ENCODE data around the gene NAPA. TPM values are rescaled to one million over a fixed set of nuclear protein-coding genes. Genes with fewer than 3 reads are reported as not detected.

NAPA gene
- total RNA-seq, 1 experiment from 2014 or later, result 80.4 TPM

DNA sequence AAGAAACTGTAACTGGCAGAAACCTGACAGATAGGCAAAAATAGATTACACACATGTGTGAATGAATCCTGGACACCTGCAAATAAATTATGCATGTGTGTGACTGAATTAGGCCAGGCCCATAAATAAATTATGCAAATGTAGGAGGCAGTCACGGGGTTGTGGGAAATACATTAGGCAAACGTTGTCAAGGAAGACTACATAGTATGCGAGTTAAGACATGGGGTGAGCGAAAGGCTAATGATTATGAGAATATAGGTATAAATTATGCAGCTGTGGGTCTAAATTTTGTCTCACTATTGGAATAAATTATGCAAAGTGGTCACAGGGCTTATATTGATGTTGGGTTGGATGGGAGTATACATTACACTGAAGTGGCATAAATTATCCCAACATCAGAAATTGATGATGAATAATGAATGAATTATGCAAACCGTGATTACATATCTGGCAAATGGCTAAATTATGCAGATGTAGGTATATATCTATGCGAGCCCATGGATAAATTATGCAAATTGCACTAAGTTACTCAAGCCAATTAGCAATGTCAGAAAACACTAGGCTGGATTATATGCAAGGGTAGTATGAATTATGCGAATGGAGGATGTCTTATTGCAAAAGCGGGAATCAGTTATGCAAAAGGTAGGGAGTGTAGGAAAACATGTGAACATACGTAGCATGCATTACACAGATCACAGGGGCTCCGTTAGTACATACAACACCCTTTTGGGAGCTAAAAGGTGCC is 50.0 kb downstream of the NAPA start:
- no peak for DNase-seq
- Histone ChIP-seq H2AFZ (no peak overlapping the region), H3K9me3 (ENCODE audit: insufficient read depth, low read depth) (no peaks in the 10 kb centered on the region), H4K20me1 (ENCODE audit: insufficient read depth) (no peaks in the 10 kb centered on the region), H3K9me2 (ENCODE audit: insufficient read depth) (no peaks in the 10 kb centered on the region), H3K27ac (no peak overlapping the region), H3K4me2 (no peak overlapping the region), H3K79me2 (ENCODE audit: low read depth) (no peaks in the 10 kb centered on the region), H3K4me1 (replicated peaks; ENCODE audit: insufficient read depth) (no peaks in the 10 kb centered on the region), H3K36me3 (ENCODE audit: low read depth) (no peaks in the 10 kb centered on the region), H3K27me3 (ENCODE audit: insufficient read depth, low read depth) (peaks cover 95% of the 10 kb centered on the region), H3F3A (ENCODE audit: insufficient read depth, low read depth) (0 out of 2 replicates have a peak, but pooled peaks cover 5% of the 10 kb centered on the region), H3K4me3 (no peak overlapping the region)
- POLR2A ChIA-PET (ENCODE audit: unreplicated experiment), result interaction anchor here (0.6 kb wide), 1 partner anchor 12 kb away, joined by 4 read pairs; no protein-coding TSS in a partner anchor
- CTCF ChIA-PET, result no interaction called here
- TF ChIP-seq, protein P1, sequence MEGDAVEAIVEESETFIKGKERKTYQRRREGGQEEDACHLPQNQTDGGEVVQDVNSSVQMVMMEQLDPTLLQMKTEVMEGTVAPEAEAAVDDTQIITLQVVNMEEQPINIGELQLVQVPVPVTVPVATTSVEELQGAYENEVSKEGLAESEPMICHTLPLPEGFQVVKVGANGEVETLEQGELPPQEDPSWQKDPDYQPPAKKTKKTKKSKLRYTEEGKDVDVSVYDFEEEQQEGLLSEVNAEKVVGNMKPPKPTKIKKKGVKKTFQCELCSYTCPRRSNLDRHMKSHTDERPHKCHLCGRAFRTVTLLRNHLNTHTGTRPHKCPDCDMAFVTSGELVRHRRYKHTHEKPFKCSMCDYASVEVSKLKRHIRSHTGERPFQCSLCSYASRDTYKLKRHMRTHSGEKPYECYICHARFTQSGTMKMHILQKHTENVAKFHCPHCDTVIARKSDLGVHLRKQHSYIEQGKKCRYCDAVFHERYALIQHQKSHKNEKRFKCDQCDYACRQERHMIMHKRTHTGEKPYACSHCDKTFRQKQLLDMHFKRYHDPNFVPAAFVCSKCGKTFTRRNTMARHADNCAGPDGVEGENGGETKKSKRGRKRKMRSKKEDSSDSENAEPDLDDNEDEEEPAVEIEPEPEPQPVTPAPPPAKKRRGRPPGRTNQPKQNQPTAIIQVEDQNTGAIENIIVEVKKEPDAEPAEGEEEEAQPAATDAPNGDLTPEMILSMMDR (conservative IDR thresholded peaks at IDR 0.05), result no peak
- TF ChIP-seq EZH2 (IDR thresholded peaks at IDR 0.05; ENCODE audit: low read depth), result no peak
- intact Hi-C loops (cut with micrococcal nuclease; ENCODE audit: unreplicated experiment), result no loop called here
- no TSS peak for BruUV-seq (replicated peaks)

- TF ChIP-seq EZH2 (IDR thresholded peaks at IDR 0.05; ENCODE audit: low read depth), result no peak
- TF ChIP-seq, protein P1 (conservative IDR thresholded peaks at IDR 0.05), result no peak
- no peaks in the 10 kb centered on the region for H4K20me1 ChIP-seq (ENCODE audit: insufficient read depth)
- H3K4me2 ChIP-seq, result no peak overlapping the region
- H3K4me3 ChIP-seq, result no peak overlapping the region
- H3K9me3 ChIP-seq (ENCODE audit: insufficient read depth, low read depth), result no peaks in the 10 kb centered on the region
- ChIA-PET CTCF (no interaction called here), POLR2A (ENCODE audit: unreplicated experiment) (no interaction called here)
- no peak for DNase-seq
- H3K4me1 ChIP-seq (replicated peaks; ENCODE audit: insufficient read depth), result no peaks in the 10 kb centered on the region
- H3K9me2 ChIP-seq (ENCODE audit: insufficient read depth), result no peaks in the 10 kb centered on the region
- no peaks in the 10 kb centered on the region for H3F3A ChIP-seq (ENCODE audit: insufficient read depth, low read depth)
- intact Hi-C loops (cut with micrococcal nuclease; ENCODE audit: unreplicated experiment), result no loop called here
- no peaks in the 10 kb centered on the region for H3K79me2 ChIP-seq (ENCODE audit: low read depth)
- H3K27ac ChIP-seq, result no peak overlapping the region
- H3K27me3 ChIP-seq (ENCODE audit: insufficient read depth, low read depth), result peaks cover 82% of the 10 kb centered on the region
- H3K36me3 ChIP-seq (ENCODE audit: low read depth), result no peaks in the 10 kb centered on the region
- BruUV-seq (replicated peaks), result no TSS peak
- H2AFZ ChIP-seq, result no peak overlapping the region
Observed at GRCh38 chr19:47461876-47462275, 53.0 kb downstream of the NAPA start.

GRCh38 chr19:47459477-47459876 is 55.4 kb downstream of the NAPA start:
- Histone ChIP-seq H3K36me3 (ENCODE audit: low read depth) (no peaks in the 10 kb centered on the region), H3K79me2 (ENCODE audit: low read depth) (no peaks in the 10 kb centered on the region), H3K27ac (no peak overlapping the region), H3K4me1 (replicated peaks; ENCODE audit: insufficient read depth) (no peaks in the 10 kb centered on the region), H3K4me3 (no peak overlapping the region), H2AFZ (no peak overlapping the region), H3K9me2 (ENCODE audit: insufficient read depth) (no peaks in the 10 kb centered on the region), H3F3A (ENCODE audit: insufficient read depth, low read depth) (no peaks in the 10 kb centered on the region), H4K20me1 (ENCODE audit: insufficient read depth) (no peaks in the 10 kb centered on the region), H3K4me2 (no peak overlapping the region), H3K27me3 (ENCODE audit: insufficient read depth, low read depth) (peaks cover 81% of the 10 kb centered on the region), H3K9me3 (ENCODE audit: insufficient read depth, low read depth) (peaks cover 8% of the 10 kb centered on the region; the same call in 1 of the 2 replicates)
- ChIA-PET POLR2A (ENCODE audit: unreplicated experiment) (no interaction called here), CTCF (no interaction called here)
- no TSS peak for BruUV-seq (replicated peaks)
- DNase-seq, result no peak
- TF ChIP-seq, protein P1 (conservative IDR thresholded peaks at IDR 0.05), result no peak
- no peak for TF ChIP-seq EZH2 (IDR thresholded peaks at IDR 0.05; ENCODE audit: low read depth)
- intact Hi-C loops (cut with micrococcal nuclease; ENCODE audit: unreplicated experiment), result no loop called here

All from PC-9 (cell line).